ENCODE results near the gene MYMK.

The MYMK gene

DNA sequence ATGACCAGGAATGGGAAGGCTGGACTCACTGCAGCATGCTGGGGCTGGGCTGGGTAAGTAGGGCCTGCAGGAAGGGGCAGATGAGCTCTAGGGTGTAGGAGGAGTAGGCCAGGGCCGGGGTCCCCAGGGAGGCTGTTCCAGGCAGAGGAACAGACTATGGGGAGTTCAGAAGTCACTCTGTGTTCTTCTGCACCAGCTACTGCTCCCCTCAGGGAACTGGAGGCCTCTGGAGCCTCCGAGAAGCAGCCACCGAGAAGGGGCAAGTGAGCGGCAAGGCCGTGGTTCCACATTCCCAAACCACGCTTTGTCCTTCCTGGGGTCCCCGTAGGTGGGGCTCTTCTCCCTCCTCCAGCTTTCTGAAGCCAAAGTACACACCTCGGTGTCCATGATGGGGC, 37.4 kb downstream of the MYMK start:
- Histone ChIP-seq H4K20me1 (ENCODE audit: insufficient read depth) (no peaks in the 10 kb centered on the region), H3K27me3 (ENCODE audit: insufficient read depth, low read depth) (peaks cover 76% of the 10 kb centered on the region), H2AFZ (ENCODE audit: low read depth) (no peak overlapping the region), H3K36me3 (ENCODE audit: insufficient read depth) (no peaks in the 10 kb centered on the region), H3K27ac (no peak overlapping the region), H3K4me2 (no peak overlapping the region), H3K9ac (no peak overlapping the region), H3K79me2 (ENCODE audit: insufficient read depth, low read depth) (no peaks in the 10 kb centered on the region), H3K4me3 (IDR thresholded peaks at IDR 0.05; ENCODE audit: insufficient read depth, low read depth, low read length) (no peak overlapping the region), H3K4me1 (ENCODE audit: low read depth, poor library complexity, severe bottlenecking) (no peaks in the 10 kb centered on the region)
- no peak for TF ChIP-seq CTCF (conservative IDR thresholded peaks at IDR 0.05; ENCODE audit: low read depth, low read length)

DNA sequence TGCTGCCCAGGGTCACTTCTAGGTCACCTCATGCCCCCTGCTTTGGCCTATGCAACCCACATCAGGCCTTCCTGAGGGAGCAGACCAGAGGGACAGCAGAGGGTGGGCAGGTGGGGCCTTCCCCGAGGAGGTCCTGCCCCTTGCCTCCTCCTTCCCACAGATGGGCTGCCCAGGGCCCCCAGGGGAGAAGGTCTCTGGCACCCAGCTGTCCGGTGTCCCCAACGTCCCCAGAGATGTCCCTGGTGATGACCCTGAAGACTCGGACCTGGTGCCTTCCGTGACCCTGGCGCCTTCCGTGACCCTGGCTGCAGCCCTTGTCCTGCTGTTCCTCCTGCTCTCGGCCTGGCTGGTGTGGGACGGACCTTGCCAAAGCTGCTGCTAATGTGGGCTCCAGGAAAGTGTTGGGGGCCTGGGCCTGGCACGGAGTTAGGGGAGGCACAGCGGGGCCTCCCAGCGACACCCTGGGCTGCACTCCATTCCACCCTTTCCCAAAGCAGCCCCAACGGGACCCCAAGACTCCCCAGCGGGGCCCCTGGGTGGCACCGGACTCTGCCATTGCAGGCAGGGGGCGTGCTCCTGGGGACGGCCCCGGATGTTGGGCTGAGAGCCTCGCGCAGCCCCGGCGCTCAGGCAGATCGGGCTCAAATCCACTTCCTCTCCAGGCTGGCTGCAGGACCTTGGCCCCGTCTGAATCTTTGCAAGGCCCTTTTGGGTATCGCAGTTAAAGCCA, 39.1 kb downstream of the MYMK start:
- no peak overlapping the region for H3K27ac ChIP-seq
- no peaks in the 10 kb centered on the region for H3K4me1 ChIP-seq (ENCODE audit: low read depth, poor library complexity, severe bottlenecking)
- no peaks in the 10 kb centered on the region for H4K20me1 ChIP-seq (ENCODE audit: insufficient read depth)
- no peaks in the 10 kb centered on the region for H3K79me2 ChIP-seq (ENCODE audit: insufficient read depth, low read depth)
- H3K27me3 ChIP-seq (ENCODE audit: insufficient read depth, low read depth): peaks cover 74% of the 10 kb centered on the region
- no peaks in the 10 kb centered on the region for H3K36me3 ChIP-seq (ENCODE audit: insufficient read depth)
- no peak overlapping the region for H3K4me3 ChIP-seq (IDR thresholded peaks at IDR 0.05; ENCODE audit: insufficient read depth, low read depth, low read length)
- H3K9ac ChIP-seq: no peak overlapping the region
- peak overlapping the region; percentile 68 for H2AFZ ChIP-seq (ENCODE audit: low read depth)
- no peak for TF ChIP-seq CTCF (conservative IDR thresholded peaks at IDR 0.05; ENCODE audit: low read depth, low read length)
- peak overlapping the region; percentile 62 for H3K4me2 ChIP-seq

DNA sequence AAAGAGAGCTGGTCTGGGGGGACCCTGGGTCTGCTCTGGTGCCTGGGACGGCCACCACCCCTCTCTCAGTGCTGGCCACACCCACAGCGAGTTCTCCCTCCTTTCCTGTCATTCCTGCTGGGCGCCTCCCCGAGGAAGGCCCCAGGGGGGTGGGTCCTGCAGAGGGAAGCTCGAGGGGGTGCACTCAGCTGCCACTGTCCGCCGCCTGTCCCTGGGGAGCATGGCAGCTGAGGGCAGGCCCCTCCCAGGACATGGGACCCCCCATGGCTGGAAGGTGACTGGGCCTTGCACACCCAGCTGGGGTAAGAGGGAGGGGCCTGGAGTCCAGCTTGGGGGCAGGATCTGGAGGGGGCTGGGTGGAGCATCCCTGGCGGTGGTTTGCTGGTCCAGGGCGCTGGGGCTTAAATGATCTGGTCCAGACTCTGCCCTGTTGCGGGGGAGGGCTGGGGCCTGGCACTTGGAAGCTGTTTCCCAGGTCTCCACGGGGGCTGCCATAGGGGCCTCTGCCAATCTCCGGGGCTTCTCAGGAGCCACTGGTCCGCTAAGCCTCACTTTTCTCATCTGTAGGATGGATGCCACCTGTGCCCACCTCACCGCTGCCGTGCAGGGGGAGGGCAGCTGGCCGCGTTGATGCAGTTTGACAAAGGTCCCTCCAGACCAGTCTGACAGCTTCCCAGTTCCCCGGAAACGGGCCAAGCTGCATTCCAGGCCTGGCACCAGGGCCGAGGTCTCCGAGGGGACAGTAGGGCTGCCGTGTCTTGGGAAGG, 39.9 kb downstream of the MYMK start:
- no peak overlapping the region for H3K4me2 ChIP-seq
- no peak overlapping the region for H2AFZ ChIP-seq (ENCODE audit: low read depth)
- TF ChIP-seq CTCF (conservative IDR thresholded peaks at IDR 0.05; ENCODE audit: low read depth, low read length): no peak
- H4K20me1 ChIP-seq (ENCODE audit: insufficient read depth): no peaks in the 10 kb centered on the region
- peaks cover 74% of the 10 kb centered on the region for H3K27me3 ChIP-seq (ENCODE audit: insufficient read depth, low read depth)
- no peaks in the 10 kb centered on the region for H3K36me3 ChIP-seq (ENCODE audit: insufficient read depth)
- no peaks in the 10 kb centered on the region for H3K79me2 ChIP-seq (ENCODE audit: insufficient read depth, low read depth)
- no peak overlapping the region for H3K4me3 ChIP-seq (IDR thresholded peaks at IDR 0.05; ENCODE audit: insufficient read depth, low read depth, low read length)
- no peak overlapping the region for H3K9ac ChIP-seq
- no peak overlapping the region for H3K27ac ChIP-seq
- H3K4me1 ChIP-seq (ENCODE audit: low read depth, poor library complexity, severe bottlenecking): no peaks in the 10 kb centered on the region

DNA sequence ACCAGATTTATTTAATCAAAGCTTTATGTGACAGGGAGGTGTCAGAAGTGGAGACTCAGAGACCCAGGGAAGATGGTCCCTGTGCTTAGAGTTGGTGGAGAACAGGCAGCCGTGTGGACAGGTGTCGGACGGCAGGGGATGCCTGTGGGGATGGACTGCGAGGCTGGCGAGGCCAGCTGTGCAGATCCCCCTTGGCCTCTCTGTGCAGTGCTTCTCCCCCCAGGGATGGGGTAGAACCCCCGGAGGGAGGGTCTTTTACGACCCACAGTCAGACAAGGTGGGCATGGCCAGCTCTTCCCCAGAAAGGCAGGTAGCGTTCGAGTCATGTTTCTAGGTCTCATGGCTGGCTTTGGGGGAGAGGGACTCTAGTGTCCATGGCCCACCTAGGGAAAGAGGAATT, 41.1 kb downstream of the MYMK start:
- Histone ChIP-seq H3K4me1 (ENCODE audit: low read depth, poor library complexity, severe bottlenecking) (no peaks in the 10 kb centered on the region), H3K79me2 (ENCODE audit: insufficient read depth, low read depth) (no peaks in the 10 kb centered on the region), H2AFZ (ENCODE audit: low read depth) (no peak overlapping the region), H3K9ac (no peak overlapping the region), H3K4me2 (no peak overlapping the region), H3K4me3 (IDR thresholded peaks at IDR 0.05; ENCODE audit: insufficient read depth, low read depth, low read length) (no peak overlapping the region), H3K27ac (no peak overlapping the region), H3K27me3 (ENCODE audit: insufficient read depth, low read depth) (peaks cover 75% of the 10 kb centered on the region), H3K36me3 (ENCODE audit: insufficient read depth) (no peaks in the 10 kb centered on the region), H4K20me1 (ENCODE audit: insufficient read depth) (no peaks in the 10 kb centered on the region)
- no peak for TF ChIP-seq CTCF (conservative IDR thresholded peaks at IDR 0.05; ENCODE audit: low read depth, low read length)
